SK-N-SH (cell line): ENCODE measurements around the gene THADA. TPM values are rescaled to one million over a fixed set of nuclear protein-coding genes. Genes with fewer than 3 reads are reported as not detected.
A peak's percentile ranks its signal among the peaks of the same experiment; 100 is the strongest.

ENCODE experiments used
- CTCF ChIA-PET: fragments of 300-600, 350-600 bp; formaldehyde crosslinking; extraction: SDS; loops from one replicate; lab custom pipeline; 2021; lab: Yijun Ruan, JAX
- POLR2A ChIA-PET: fragments of 350-600 bp; sonication (Branson Sonifier 250); formaldehyde crosslinking; extraction: SDS; loops from one replicate; lab custom pipeline; 2020; ENCODE audit warnings: antibody characterized with exemption, inconsistent platforms; lab: Yijun Ruan, JAX
- DNase-seq: peaks from one replicate; pipeline ENCODE4 v3.0.0; 2012
- H2AFZ ChIP-seq: fragments of 200-600 bp; sonication (generic); 2 replicates; pipeline ENCODE4 v1.8.1; 2016; ENCODE audit warnings: antibody characterized with exemption, mild to moderate bottlenecking, low read depth
- H3F3A ChIP-seq: fragments of 200-600 bp; sonication (generic); replicated peaks from 2 replicates; pipeline ENCODE3; 2016; ENCODE audit warnings: antibody characterized with exemption, mild to moderate bottlenecking; ENCODE audit not compliant: insufficient read depth
- H3K27ac ChIP-seq, 2 experiments: fragments of 200-500 bp in 1 of 2; fragments of 200-600 bp in 1 of 2; sonication (Bioruptor generic) in 1 of 2; sonication (generic), shearing (Covaris generic) in 1 of 2; 2 replicates each; pipeline versions ENCODE4 v1.5.1 to v1.6.1; 2014 to 2016; ENCODE audit warnings: low read depth in 2 of 2, inconsistent platforms in 1 of 2, low read length in 1 of 2, mild to moderate bottlenecking in 1 of 2, mixed read lengths in 1 of 2
- H3K27me3 ChIP-seq: fragments of 200-600 bp; sonication (generic), shearing (Covaris generic); 2 replicates; pipeline ENCODE4 v1.6.1; 2016; ENCODE audit warnings: mixed run types; ENCODE audit not compliant: insufficient read depth
- H3K36me3 ChIP-seq, 2 experiments: fragments of 200-500 bp in 1 of 2; fragments of 200-600 bp in 1 of 2; sonication (Bioruptor generic) in 1 of 2; sonication (generic) in 1 of 2; replicated peaks in 1 of 2; 2 replicates each; pipeline versions ENCODE3 to v1.5.1; 2014 to 2016; ENCODE audit warnings: low read length in 1 of 2, mild to moderate bottlenecking in 1 of 2; ENCODE audit not compliant: insufficient read depth in 2 of 2, control insufficient read depth in 1 of 2
- H3K4me1 ChIP-seq, 2 experiments: fragments of 200-500 bp in 1 of 2; fragments of 200-600 bp in 1 of 2; sonication (Bioruptor generic) in 1 of 2; sonication (generic), shearing (Covaris generic) in 1 of 2; 2 replicates each; pipeline versions ENCODE4 v1.5.1 to v1.6.1; 2014 to 2016; ENCODE audit warnings: low read depth in 1 of 2, low read length in 1 of 2, mixed run types in 1 of 2; ENCODE audit not compliant: insufficient read depth in 2 of 2, control insufficient read depth in 1 of 2
- H3K4me2 ChIP-seq: fragments of 200-600 bp; sonication (generic), shearing (Covaris generic); 2 replicates; pipeline ENCODE4 v1.6.1; 2017; ENCODE audit warnings: mixed run types
- H3K4me3 ChIP-seq, 2 experiments: fragments of 200-500 bp in 1 of 2; fragments of 200-600 bp in 1 of 2; sonication (Bioruptor generic) in 1 of 2; sonication (generic), shearing (Covaris generic) in 1 of 2; 2 replicates each; pipeline versions ENCODE4 v1.5.1 to v1.8.1; 2014 to 2016; ENCODE audit warnings: low read depth in 2 of 2, inconsistent platforms in 1 of 2, low read length in 1 of 2, mild to moderate bottlenecking in 1 of 2, mixed read lengths in 1 of 2, moderate library complexity in 1 of 2
- H3K79me2 ChIP-seq: fragments of 200-600 bp; sonication (generic); 2 replicates; pipeline ENCODE4 v1.8.1; 2017; ENCODE audit warnings: mild to moderate bottlenecking; ENCODE audit not compliant: insufficient read depth
- H3K9ac ChIP-seq: fragments of 200-600 bp; sonication (generic); 2 replicates; pipeline ENCODE4 v1.6.1; 2017; ENCODE audit warnings: mixed run types
- H3K9me2 ChIP-seq: fragments of 200-600 bp; sonication (generic); 2 replicates; pipeline ENCODE4 v1.6.1; 2017; ENCODE audit warnings: mixed run types
- H3K9me3 ChIP-seq: fragments of 200-600 bp; sonication (generic); 2 replicates; pipeline ENCODE4 v1.6.1; 2017; ENCODE audit warnings: mixed run types, mild to moderate bottlenecking, moderate library complexity
- H4K20me1 ChIP-seq: fragments of 200-600 bp; sonication (generic); 2 replicates; pipeline ENCODE4 v1.6.1; 2017; ENCODE audit warnings: mild to moderate bottlenecking, mixed run types; ENCODE audit not compliant: insufficient read depth
- ELF1 ChIP-seq: IDR thresholded peaks from 2 replicates; pipeline ENCODE4 v1.4.0; 2012
- EP300 ChIP-seq, 2 experiments: IDR thresholded peaks; 2 replicates each; pipeline versions ENCODE4 v1.4.0 to v1.6.1; 2012; ENCODE audit warnings: borderline replicate concordance in 1 of 2, low read depth in 1 of 2, low read length in 1 of 2
- EZH2phosphoT487 ChIP-seq: fragments of 200-600 bp; sonication (generic); IDR thresholded peaks from 2 replicates; pipeline ENCODE4 v1.6.1; 2017; ENCODE audit warnings: low read depth, mixed run types, mild to moderate bottlenecking, antibody characterized with exemption, moderate library complexity, borderline replicate concordance
- FOSL2 ChIP-seq: IDR thresholded peaks from 2 replicates; pipeline ENCODE4 v1.4.0; 2012; ENCODE audit warnings: low read depth, mild to moderate bottlenecking, moderate library complexity, borderline replicate concordance
- GATA2 ChIP-seq: sonication (generic); formaldehyde crosslinking; IDR thresholded peaks from 2 replicates; pipeline ENCODE4 v1.5.0; 2020; ENCODE audit warnings: mild to moderate bottlenecking, missing genetic modification reagents
- JUND ChIP-seq: IDR thresholded peaks from 2 replicates; pipeline ENCODE4 v1.4.0; 2012
- MEF2A ChIP-seq: IDR thresholded peaks from 2 replicates; pipeline ENCODE4 v1.4.0; 2012; ENCODE audit warnings: low read depth, borderline replicate concordance
- MXI1 ChIP-seq: IDR thresholded peaks from 2 replicates; pipeline ENCODE4 v1.6.1; 2012; ENCODE audit warnings: mild to moderate bottlenecking, low read depth, low read length, improper control_type of control experiment
- NFIC ChIP-seq: IDR thresholded peaks from 2 replicates; pipeline ENCODE4 v1.4.0; 2012; ENCODE audit warnings: borderline replicate concordance
- POLR2AphosphoS5 ChIP-seq: IDR thresholded peaks from 2 replicates; pipeline ENCODE4 v1.6.1; 2012; ENCODE audit warnings: low read depth, low read length
- RAD21 ChIP-seq: IDR thresholded peaks from 2 replicates; pipeline ENCODE4 v1.6.1; 2012; ENCODE audit warnings: mild to moderate bottlenecking, low read length
- RCOR1 ChIP-seq: fragments of 150-350 bp; IDR thresholded peaks from 2 replicates; pipeline ENCODE4 v1.6.1; 2017; ENCODE audit warnings: antibody characterized with exemption, low read length
- RXRA ChIP-seq: IDR thresholded peaks from 2 replicates; pipeline ENCODE4 v1.4.0; 2012; ENCODE audit warnings: low read depth, mild to moderate bottlenecking, borderline replicate concordance
- SIN3A ChIP-seq: IDR thresholded peaks from 2 replicates; pipeline ENCODE4 v1.6.1; 2012; ENCODE audit warnings: low read depth, mild to moderate bottlenecking, low read length, moderate library complexity, borderline replicate concordance
- SMC3 ChIP-seq: IDR thresholded peaks from 2 replicates; pipeline ENCODE4 v1.6.1; 2012; ENCODE audit warnings: low read depth, low read length, improper control_type of control experiment
- TAF1 ChIP-seq: IDR thresholded peaks from 2 replicates; pipeline ENCODE4 v1.6.1; 2012; ENCODE audit warnings: low read depth, mild to moderate bottlenecking, low read length, moderate library complexity, borderline replicate concordance
- TEAD4 ChIP-seq: IDR thresholded peaks from 2 replicates; pipeline ENCODE4 v1.4.0; 2012; ENCODE audit warnings: mild to moderate bottlenecking, borderline replicate concordance; ENCODE audit not compliant: insufficient read depth
- USF2 ChIP-seq: fragments of 150-350 bp; IDR thresholded peaks from 2 replicates; pipeline ENCODE4 v1.6.1; 2017; ENCODE audit warnings: antibody characterized with exemption, low read length, low read depth, borderline replicate concordance
- YY1 ChIP-seq: IDR thresholded peaks from 2 replicates; pipeline ENCODE4 v1.4.0; 2012; ENCODE audit warnings: low read depth, mild to moderate bottlenecking
- WGBS: methylation state at CpG from one replicate; pipeline ENCODE4 v1.1.6; 2017; ENCODE audit warnings: low lambda C conversion rate; 5-methylcytosine and 5-hydroxymethylcytosine counted together
- polyA plus RNA-seq, 3 experiments: library from polyadenylated mRNA; depleted of rRNA; stranded (reverse); fragments of >200 nt; gene quantifications; 2 replicates each; pipeline ENCODE4 v1.2.3, GENCODE V29; 2012
- TF ChIP-seq, protein P1 (sequence below): IDR thresholded peaks from 2 replicates; pipeline ENCODE4 v1.4.0; 2012; ENCODE audit warnings: low read depth, borderline replicate concordance

The THADA gene
- polyA plus RNA-seq, 1 of the 3 experiments (the other 2 are of a cell fraction): 25.6 TPM

- Histone ChIP-seq H3K27ac (peak overlapping the region; percentile 58 to 99), H3K4me2 (peak overlapping the region; percentile 52), H3K27me3 (no peaks in the 10 kb centered on the region), H3K4me3 (no peak overlapping the region), H3K36me3 (peaks cover 0 to 3% of the 10 kb centered on the region in 2 experiments), H3K9ac (no peak overlapping the region), H4K20me1 (no peaks in the 10 kb centered on the region), H3F3A (peaks cover 28% of the 10 kb centered on the region), H3K9me2 (no peaks in the 10 kb centered on the region), H2AFZ (no peak overlapping the region), H3K79me2 (no peaks in the 10 kb centered on the region), H3K9me3 (no peaks in the 10 kb centered on the region), H3K4me1 (peaks cover 23 to 36% of the 10 kb centered on the region in 2 experiments)
- POLR2A ChIA-PET: interaction anchor here (0.5 to 1.5 kb wide), 5 partner anchors 10 to 94 kb away, joined by 3 to 5 read pairs (median 4); no protein-coding TSS in a partner anchor
- CTCF ChIA-PET: interaction anchor here (0.7 to 2.2 kb wide), 16 partner anchors 9 to 344 kb away, joined by 3 to 22 read pairs (median 4); no protein-coding TSS in a partner anchor
- TF ChIP-seq NFIC (peak; percentile 68; the same call in 1 of the 2 replicates), JUND (no peak), RCOR1 (no peak), TAF1 (no peak)
- DNase-seq: no peak
Observed at GRCh38 chr2:43318791-43319190, 277.0 kb downstream of the THADA start.

GRCh38 chr2:43317680-43318079, 278.2 kb downstream of the THADA start:
- ChIA-PET CTCF (interaction anchor here (0.8 to 2.2 kb wide), 7 partner anchors 12 to 342 kb away, joined by 3 to 22 read pairs (median 4); no protein-coding TSS in a partner anchor), POLR2A (no interaction called here)
- Histone ChIP-seq H3F3A (peaks cover 33% of the 10 kb centered on the region), H4K20me1 (no peaks in the 10 kb centered on the region), H3K27ac (peak overlapping the region in 1 of 2 experiments; percentile 99; a peak in 2 of 4 replicates), H3K4me1 (peaks cover 28 to 46% of the 10 kb centered on the region in 2 experiments), H3K79me2 (no peaks in the 10 kb centered on the region), H3K9me3 (no peaks in the 10 kb centered on the region), H3K9ac (no peak overlapping the region), H3K9me2 (no peaks in the 10 kb centered on the region), H2AFZ (no peak overlapping the region), H3K4me2 (no peak overlapping the region), H3K36me3 (peaks cover 0 to 3% of the 10 kb centered on the region in 2 experiments), H3K4me3 (no peak overlapping the region), H3K27me3 (no peaks in the 10 kb centered on the region)
- WGBS: 89% methylated on average over 3 of the region's 3 CpGs
- DNase-seq: no peak
- 0 out of 2 replicates have a peak, but pooled peaks have one; percentile 7 for TF ChIP-seq JUND
- peak; percentile 10; the same call in 1 of the 2 replicates for TF ChIP-seq FOSL2
- no peak for TF ChIP-seq SMC3

- H3K9me3 ChIP-seq: no peaks in the 10 kb centered on the region
- no peak overlapping the region for H3K9ac ChIP-seq
- POLR2A ChIA-PET: no interaction called here
- H2AFZ ChIP-seq: no peak overlapping the region
- no peaks in the 10 kb centered on the region for H4K20me1 ChIP-seq
- peaks cover 33 to 47% of the 10 kb centered on the region in 2 experiments for H3K4me1 ChIP-seq
- no peaks in the 10 kb centered on the region for H3K79me2 ChIP-seq
- peaks cover 36% of the 10 kb centered on the region for H3F3A ChIP-seq
- peak overlapping the region in 1 of 2 experiments; percentile 99; a peak in 2 of 4 replicates for H3K27ac ChIP-seq
- H3K9me2 ChIP-seq: no peaks in the 10 kb centered on the region
- H3K27me3 ChIP-seq: no peaks in the 10 kb centered on the region
- CTCF ChIA-PET: interaction anchor here (0.8 to 1.2 kb wide), 3 partner anchors 14 to 90 kb away, joined by 3 to 4 read pairs (median 4); no protein-coding TSS in a partner anchor
- no peak overlapping the region for H3K4me3 ChIP-seq
- H3K4me2 ChIP-seq: no peak overlapping the region
- peaks cover 0 to 3% of the 10 kb centered on the region in 2 experiments for H3K36me3 ChIP-seq
- WGBS: 93% methylated on average over 1 of the region's 1 CpG
- no peak for DNase-seq
- TF ChIP-seq TEAD4 (no peak), EP300 (IDR thresholded peaks at IDR 0.05; ENCODE audit: borderline replicate concordance in 1 of 2, low read depth in 1 of 2, low read length in 1 of 2) (no peak), EZH2phosphoT487 (no peak), POLR2AphosphoS5 (no peak), USF2 (no peak), RAD21 (no peak), YY1 (no peak), RXRA (no peak), MEF2A (no peak), GATA2 (CRISPR knock-in tag) (no peak), SIN3A (no peak), TAF1 (no peak), RCOR1 (no peak), ELF1 (no peak), MXI1 (no peak)
- TF ChIP-seq, protein P1, sequence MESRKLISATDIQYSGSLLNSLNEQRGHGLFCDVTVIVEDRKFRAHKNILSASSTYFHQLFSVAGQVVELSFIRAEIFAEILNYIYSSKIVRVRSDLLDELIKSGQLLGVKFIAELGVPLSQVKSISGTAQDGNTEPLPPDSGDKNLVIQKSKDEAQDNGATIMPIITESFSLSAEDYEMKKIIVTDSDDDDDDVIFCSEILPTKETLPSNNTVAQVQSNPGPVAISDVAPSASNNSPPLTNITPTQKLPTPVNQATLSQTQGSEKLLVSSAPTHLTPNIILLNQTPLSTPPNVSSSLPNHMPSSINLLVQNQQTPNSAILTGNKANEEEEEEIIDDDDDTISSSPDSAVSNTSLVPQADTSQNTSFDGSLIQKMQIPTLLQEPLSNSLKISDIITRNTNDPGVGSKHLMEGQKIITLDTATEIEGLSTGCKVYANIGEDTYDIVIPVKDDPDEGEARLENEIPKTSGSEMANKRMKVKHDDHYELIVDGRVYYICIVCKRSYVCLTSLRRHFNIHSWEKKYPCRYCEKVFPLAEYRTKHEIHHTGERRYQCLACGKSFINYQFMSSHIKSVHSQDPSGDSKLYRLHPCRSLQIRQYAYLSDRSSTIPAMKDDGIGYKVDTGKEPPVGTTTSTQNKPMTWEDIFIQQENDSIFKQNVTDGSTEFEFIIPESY: no peak
Observed at GRCh38 chr2:43317194-43317593, 278.6 kb downstream of the THADA start.
